ENCODE measurements around the gene NMRAL1.

Gene NMRAL1

DNA sequence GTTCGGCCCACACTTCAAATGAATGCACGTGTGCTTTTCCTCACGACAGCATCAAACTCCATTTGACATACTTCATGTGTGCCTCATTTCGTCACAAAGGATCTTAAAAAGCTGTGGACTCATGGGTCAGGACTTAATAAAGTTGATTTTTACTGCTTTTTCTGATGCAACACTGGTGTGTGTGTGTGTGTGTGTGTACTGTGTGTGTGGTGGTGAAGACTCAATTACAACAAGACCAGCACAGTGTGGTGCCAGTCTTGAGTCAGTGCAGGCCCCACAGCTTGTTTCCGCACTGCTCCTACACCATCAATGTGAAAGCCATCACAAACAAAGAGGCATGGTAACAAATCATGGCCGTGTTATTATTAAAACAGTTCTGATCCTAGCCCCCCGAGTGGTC, 46.5 kb upstream of the NMRAL1 start:
- ATAC-seq, result no peak
- TF ChIP-seq OSR1 (CRISPR knock-in tag; IDR thresholded peaks at IDR 0.05) (no peak), GLIS3 (CRISPR knock-in tag; IDR thresholded peaks at IDR 0.05) (no peak), PPARA (CRISPR knock-in tag; IDR thresholded peaks at IDR 0.05; ENCODE audit: borderline replicate concordance) (no peak), TOX (CRISPR knock-in tag; IDR thresholded peaks at IDR 0.05; ENCODE audit: borderline replicate concordance) (no peak), ARNTL (CRISPR knock-in tag; IDR thresholded peaks at IDR 0.05; ENCODE audit: borderline replicate concordance, low read depth) (no peak), BACH2 (CRISPR knock-in tag; IDR thresholded peaks at IDR 0.05; ENCODE audit: borderline replicate concordance) (no peak), ZFP30 (CRISPR knock-in tag; IDR thresholded peaks at IDR 0.05) (no peak), TCF4 (CRISPR knock-in tag; IDR thresholded peaks at IDR 0.05; ENCODE audit: borderline replicate concordance) (no peak)
- TF ChIP-seq, protein P1, sequence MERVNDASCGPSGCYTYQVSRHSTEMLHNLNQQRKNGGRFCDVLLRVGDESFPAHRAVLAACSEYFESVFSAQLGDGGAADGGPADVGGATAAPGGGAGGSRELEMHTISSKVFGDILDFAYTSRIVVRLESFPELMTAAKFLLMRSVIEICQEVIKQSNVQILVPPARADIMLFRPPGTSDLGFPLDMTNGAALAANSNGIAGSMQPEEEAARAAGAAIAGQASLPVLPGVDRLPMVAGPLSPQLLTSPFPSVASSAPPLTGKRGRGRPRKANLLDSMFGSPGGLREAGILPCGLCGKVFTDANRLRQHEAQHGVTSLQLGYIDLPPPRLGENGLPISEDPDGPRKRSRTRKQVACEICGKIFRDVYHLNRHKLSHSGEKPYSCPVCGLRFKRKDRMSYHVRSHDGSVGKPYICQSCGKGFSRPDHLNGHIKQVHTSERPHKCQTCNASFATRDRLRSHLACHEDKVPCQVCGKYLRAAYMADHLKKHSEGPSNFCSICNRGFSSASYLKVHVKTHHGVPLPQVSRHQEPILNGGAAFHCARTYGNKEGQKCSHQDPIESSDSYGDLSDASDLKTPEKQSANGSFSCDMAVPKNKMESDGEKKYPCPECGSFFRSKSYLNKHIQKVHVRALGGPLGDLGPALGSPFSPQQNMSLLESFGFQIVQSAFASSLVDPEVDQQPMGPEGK (CRISPR knock-in tag; IDR thresholded peaks at IDR 0.05; ENCODE audit: borderline replicate concordance), result no peak
- TF ChIP-seq, protein P2, sequence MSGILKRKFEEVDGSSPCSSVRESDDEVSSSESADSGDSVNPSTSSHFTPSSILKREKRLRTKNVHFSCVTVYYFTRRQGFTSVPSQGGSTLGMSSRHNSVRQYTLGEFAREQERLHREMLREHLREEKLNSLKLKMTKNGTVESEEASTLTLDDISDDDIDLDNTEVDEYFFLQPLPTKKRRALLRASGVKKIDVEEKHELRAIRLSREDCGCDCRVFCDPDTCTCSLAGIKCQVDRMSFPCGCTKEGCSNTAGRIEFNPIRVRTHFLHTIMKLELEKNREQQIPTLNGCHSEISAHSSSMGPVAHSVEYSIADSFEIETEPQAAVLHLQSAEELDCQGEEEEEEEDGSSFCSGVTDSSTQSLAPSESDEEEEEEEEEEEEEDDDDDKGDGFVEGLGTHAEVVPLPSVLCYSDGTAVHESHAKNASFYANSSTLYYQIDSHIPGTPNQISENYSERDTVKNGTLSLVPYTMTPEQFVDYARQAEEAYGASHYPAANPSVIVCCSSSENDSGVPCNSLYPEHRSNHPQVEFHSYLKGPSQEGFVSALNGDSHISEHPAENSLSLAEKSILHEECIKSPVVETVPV (CRISPR knock-in tag; IDR thresholded peaks at IDR 0.05), result no peak

DNA sequence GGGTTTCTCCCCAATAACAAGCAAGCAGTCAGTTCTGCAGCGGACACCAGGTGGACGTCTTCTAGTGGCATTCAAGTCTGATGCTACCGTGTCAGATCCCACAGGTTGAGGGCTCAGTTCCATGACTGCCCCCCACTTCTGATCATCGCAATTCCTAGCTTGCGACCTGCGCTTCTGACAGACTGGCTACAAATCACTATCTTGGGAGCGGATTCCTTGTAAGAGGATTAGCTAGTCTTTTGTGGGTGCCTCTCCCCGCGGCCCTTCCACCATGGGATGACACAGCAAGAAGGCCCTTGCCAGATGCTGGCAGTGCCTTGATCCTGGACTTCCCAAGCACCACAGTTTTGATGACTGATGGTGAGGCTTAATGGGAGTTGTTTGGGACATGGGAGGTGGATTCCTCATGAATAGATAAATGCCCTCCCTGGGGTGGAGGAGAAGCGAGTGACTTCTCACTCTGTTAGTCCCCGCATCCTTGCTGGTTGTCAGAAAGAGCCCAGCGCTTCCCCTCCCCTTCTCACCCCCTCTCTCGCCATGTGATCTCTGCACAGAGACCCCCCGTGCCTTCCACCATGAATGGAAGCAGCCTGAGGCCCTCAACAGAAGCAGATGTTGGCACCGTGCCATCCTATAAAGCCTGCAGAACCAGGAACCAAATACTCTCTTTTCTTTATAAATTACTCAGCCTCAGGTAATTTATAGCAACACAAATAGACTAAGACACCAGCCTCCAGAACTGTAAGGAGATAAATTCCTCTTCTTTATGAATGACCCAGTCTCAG, 45.0 kb upstream of the NMRAL1 start:
- ATAC-seq, result no peak
- TF ChIP-seq, protein P2 (CRISPR knock-in tag; IDR thresholded peaks at IDR 0.05), result no peak
- TF ChIP-seq, protein P3, sequence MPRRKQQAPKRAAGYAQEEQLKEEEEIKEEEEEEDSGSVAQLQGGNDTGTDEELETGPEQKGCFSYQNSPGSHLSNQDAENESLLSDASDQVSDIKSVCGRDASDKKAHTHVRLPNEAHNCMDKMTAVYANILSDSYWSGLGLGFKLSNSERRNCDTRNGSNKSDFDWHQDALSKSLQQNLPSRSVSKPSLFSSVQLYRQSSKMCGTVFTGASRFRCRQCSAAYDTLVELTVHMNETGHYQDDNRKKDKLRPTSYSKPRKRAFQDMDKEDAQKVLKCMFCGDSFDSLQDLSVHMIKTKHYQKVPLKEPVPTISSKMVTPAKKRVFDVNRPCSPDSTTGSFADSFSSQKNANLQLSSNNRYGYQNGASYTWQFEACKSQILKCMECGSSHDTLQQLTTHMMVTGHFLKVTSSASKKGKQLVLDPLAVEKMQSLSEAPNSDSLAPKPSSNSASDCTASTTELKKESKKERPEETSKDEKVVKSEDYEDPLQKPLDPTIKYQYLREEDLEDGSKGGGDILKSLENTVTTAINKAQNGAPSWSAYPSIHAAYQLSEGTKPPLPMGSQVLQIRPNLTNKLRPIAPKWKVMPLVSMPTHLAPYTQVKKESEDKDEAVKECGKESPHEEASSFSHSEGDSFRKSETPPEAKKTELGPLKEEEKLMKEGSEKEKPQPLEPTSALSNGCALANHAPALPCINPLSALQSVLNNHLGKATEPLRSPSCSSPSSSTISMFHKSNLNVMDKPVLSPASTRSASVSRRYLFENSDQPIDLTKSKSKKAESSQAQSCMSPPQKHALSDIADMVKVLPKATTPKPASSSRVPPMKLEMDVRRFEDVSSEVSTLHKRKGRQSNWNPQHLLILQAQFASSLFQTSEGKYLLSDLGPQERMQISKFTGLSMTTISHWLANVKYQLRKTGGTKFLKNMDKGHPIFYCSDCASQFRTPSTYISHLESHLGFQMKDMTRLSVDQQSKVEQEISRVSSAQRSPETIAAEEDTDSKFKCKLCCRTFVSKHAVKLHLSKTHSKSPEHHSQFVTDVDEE (CRISPR knock-in tag; IDR thresholded peaks at IDR 0.05), result no peak
- TF ChIP-seq ISL1 (CRISPR knock-in tag; IDR thresholded peaks at IDR 0.05) (no peak), PPARA (CRISPR knock-in tag; IDR thresholded peaks at IDR 0.05; ENCODE audit: borderline replicate concordance) (no peak), ZNF70 (CRISPR knock-in tag; IDR thresholded peaks at IDR 0.05) (no peak), SNAI2 (CRISPR knock-in tag; IDR thresholded peaks at IDR 0.05) (no peak), TOX (CRISPR knock-in tag; IDR thresholded peaks at IDR 0.05; ENCODE audit: borderline replicate concordance) (no peak), ZNF8 (CRISPR knock-in tag; IDR thresholded peaks at IDR 0.05) (no peak), ZFP3 (CRISPR knock-in tag; IDR thresholded peaks at IDR 0.05) (no peak)

DNA sequence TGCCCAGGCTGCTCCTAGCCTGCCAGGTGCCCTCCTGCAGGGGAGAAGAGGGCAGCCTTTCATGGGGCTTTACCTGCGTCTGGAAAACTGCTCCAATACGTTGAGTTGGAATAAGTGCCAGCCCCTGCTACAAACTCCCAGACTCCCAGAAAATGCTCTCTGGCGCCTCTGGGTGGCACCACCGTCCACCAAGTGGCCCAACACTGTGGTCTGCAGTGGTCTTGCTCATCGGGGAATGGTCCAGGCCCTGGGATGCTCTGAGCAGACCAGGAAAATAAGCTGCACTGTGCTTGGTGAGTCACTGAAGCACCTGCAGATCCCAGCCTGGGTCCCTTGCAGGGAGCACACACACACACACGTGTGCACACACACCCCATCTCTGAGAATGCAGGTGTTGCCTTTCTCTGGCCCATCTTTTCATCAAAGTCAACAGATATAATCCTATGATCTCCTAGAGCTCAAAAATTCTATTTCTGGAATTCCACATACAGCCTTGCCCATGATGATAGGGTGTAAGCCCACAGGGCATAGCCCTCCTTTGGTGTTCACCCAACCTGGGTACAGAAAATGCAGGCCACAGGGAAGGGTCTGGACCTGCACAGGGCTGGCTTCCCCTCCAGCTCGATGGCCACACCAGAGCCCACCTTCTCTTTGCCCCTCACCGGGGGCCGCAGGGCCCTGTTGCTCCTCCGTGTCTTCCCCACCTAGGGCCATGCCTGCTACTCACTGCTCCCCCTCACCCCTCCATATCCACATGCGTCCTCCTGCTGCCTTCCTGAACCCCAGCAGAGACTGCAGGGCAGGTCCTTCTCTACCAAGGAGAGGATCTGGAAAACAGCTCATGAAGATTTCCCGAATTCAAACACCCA, 43.6 kb upstream of the NMRAL1 start:
- no peak for TF ChIP-seq SNAI2 (CRISPR knock-in tag; IDR thresholded peaks at IDR 0.05)
- TF ChIP-seq, protein P3 (CRISPR knock-in tag; IDR thresholded peaks at IDR 0.05), result no peak
- TF ChIP-seq, protein P4, sequence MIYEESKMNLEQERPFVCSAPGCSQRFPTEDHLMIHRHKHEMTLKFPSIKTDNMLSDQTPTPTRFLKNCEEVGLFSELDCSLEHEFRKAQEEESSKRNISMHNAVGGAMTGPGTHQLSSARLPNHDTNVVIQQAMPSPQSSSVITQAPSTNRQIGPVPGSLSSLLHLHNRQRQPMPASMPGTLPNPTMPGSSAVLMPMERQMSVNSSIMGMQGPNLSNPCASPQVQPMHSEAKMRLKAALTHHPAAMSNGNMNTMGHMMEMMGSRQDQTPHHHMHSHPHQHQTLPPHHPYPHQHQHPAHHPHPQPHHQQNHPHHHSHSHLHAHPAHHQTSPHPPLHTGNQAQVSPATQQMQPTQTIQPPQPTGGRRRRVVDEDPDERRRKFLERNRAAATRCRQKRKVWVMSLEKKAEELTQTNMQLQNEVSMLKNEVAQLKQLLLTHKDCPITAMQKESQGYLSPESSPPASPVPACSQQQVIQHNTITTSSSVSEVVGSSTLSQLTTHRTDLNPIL (CRISPR knock-in tag; IDR thresholded peaks at IDR 0.05; ENCODE audit: low read depth), result no peak
- TF ChIP-seq ESRRG (CRISPR knock-in tag; IDR thresholded peaks at IDR 0.05), result no peak
- TF ChIP-seq ISL1 (CRISPR knock-in tag; IDR thresholded peaks at IDR 0.05), result no peak
- no peak for TF ChIP-seq BACH2 (CRISPR knock-in tag; IDR thresholded peaks at IDR 0.05; ENCODE audit: borderline replicate concordance)
- TF ChIP-seq OSR1 (CRISPR knock-in tag; IDR thresholded peaks at IDR 0.05), result no peak
- TF ChIP-seq CSDC2 (CRISPR knock-in tag; IDR thresholded peaks at IDR 0.05), result no peak
- TF ChIP-seq ARNTL (CRISPR knock-in tag; IDR thresholded peaks at IDR 0.05; ENCODE audit: borderline replicate concordance, low read depth), result no peak
- TF ChIP-seq ZFP30 (CRISPR knock-in tag; IDR thresholded peaks at IDR 0.05), result no peak
- TF ChIP-seq TCF4 (CRISPR knock-in tag; IDR thresholded peaks at IDR 0.05; ENCODE audit: borderline replicate concordance), result no peak
- TF ChIP-seq ZNF70 (CRISPR knock-in tag; IDR thresholded peaks at IDR 0.05), result no peak
- TF ChIP-seq RARB (CRISPR knock-in tag; IDR thresholded peaks at IDR 0.05), result no peak
- TF ChIP-seq PPARA (CRISPR knock-in tag; IDR thresholded peaks at IDR 0.05; ENCODE audit: borderline replicate concordance), result no peak
- TF ChIP-seq ZNF565 (CRISPR knock-in tag; conservative IDR thresholded peaks at IDR 0.05; ENCODE audit: low read depth), result no peak
- TF ChIP-seq ZNF8 (CRISPR knock-in tag; IDR thresholded peaks at IDR 0.05), result no peak
- peak; percentile 68 for ATAC-seq
